HepG2 (cell line): Measurements from ENCODE around the gene RBM26. TPM values are rescaled to one million over a fixed set of nuclear protein-coding genes. Genes with fewer than 3 reads are reported as not detected.

ENCODE experiments used
- ATAC-seq: fragments of 200-7000 bp; cut with Tn5 transposase; 3 replicates; pipeline ENCODE4 v1.9.1; 2020; ENCODE audit warnings: mild to moderate bottlenecking, moderate library complexity
- BruUV-seq: library from RNA; stranded (reverse); fragments of 400-500 nt; replicated peaks from 2 replicates; lab custom pipeline; 2021; lab: Mats Ljungman, UMichigan
- CTCF ChIA-PET: fragments of 300-600 bp; formaldehyde crosslinking; extraction: SDS; loops from one replicate; lab custom pipeline; 2021; ENCODE audit warnings: low total read pairs, inconsistent platforms, low intra/inter-chr PET ratio; lab: Yijun Ruan, JAX
- POLR2A ChIA-PET: fragments of 350-600 bp; sonication (Branson Sonifier 250); formaldehyde crosslinking; loops from one replicate; lab custom pipeline; 2020; ENCODE audit warnings: antibody characterized with exemption, inconsistent platforms; lab: Yijun Ruan, JAX
- DNase-seq: peaks from one replicate; pipeline ENCODE4 v3.0.0-alpha.2; 2015; ENCODE audit warnings: low spot score
- FAIRE-seq: peaks from 3 replicates; lab custom pipeline; 2011; peaks lifted over from hg19 to GRCh38; lab: Jason Lieb, UNC
- H2AFZ ChIP-seq: one replicate; pipeline ENCODE4 v1.6.1; 2011; ENCODE audit warnings: low read length, inconsistent platforms
- H3K27ac ChIP-seq: fragments of 300-600 bp; 3 replicates; pipeline ENCODE4 v1.8.0; 2011; ENCODE audit warnings: mixed run types, mild to moderate bottlenecking, mixed read lengths, low read length, inconsistent platforms; ENCODE audit not compliant: insufficient read depth; ENCODE audit errors: extremely low read length
- H3K27me3 ChIP-seq, 2 experiments: fragments of 200-600 bp in 1 of 2; 2 replicates in 1 of 2; 3 replicates in 1 of 2; pipeline versions ENCODE4 v1.6.0 to v1.8.0; 2011; ENCODE audit warnings: low read length in 2 of 2, mild to moderate bottlenecking in 2 of 2, moderate library complexity in 2 of 2, inconsistent platforms in 1 of 2; ENCODE audit not compliant: insufficient read depth in 2 of 2, control insufficient read depth in 1 of 2
- H3K36me3 ChIP-seq, 2 experiments: fragments of 200-600 bp in 1 of 2; replicated peaks in 1 of 2; 2 replicates in 1 of 2; 3 replicates in 1 of 2; pipeline versions ENCODE4 v1.5.1 to v1.8.0; 2011; ENCODE audit warnings: low read length in 2 of 2, inconsistent platforms in 1 of 2; ENCODE audit not compliant: insufficient read depth in 2 of 2, control insufficient read depth in 1 of 2
- H3K4me1 ChIP-seq: 2 replicates; pipeline ENCODE4 v1.5.1; 2012; ENCODE audit warnings: low read length, inconsistent platforms; ENCODE audit not compliant: insufficient read depth
- H3K4me2 ChIP-seq: 2 replicates; pipeline ENCODE4 v1.6.0; 2011; ENCODE audit warnings: low read depth, low read length, inconsistent platforms
- H3K4me3 ChIP-seq, 3 experiments: fragments of 200-600 bp in 1 of 3; sonication (generic), shearing (Covaris generic) in 1 of 3; replicated peaks in 1 of 3; 2 replicates each; pipeline ENCODE4 v1.5.1; 2011 to 2016; ENCODE audit warnings: low read length in 3 of 3, inconsistent platforms in 2 of 3, low read depth in 2 of 3, mild to moderate bottlenecking in 2 of 3, control low read depth in 1 of 3, mixed read lengths in 1 of 3; ENCODE audit not compliant: insufficient read depth in 1 of 3
- H3K79me2 ChIP-seq: one replicate; pipeline ENCODE4 v1.6.1; 2011; ENCODE audit warnings: low read length, inconsistent platforms; ENCODE audit not compliant: insufficient read depth
- H3K9ac ChIP-seq: 2 replicates; pipeline ENCODE4 v1.6.0; 2011; ENCODE audit warnings: mild to moderate bottlenecking, low read depth, low read length, inconsistent platforms; ENCODE audit not compliant: insufficient read depth
- H3K9me3 ChIP-seq: 2 replicates; pipeline ENCODE4 v1.5.1; 2012; ENCODE audit warnings: mild to moderate bottlenecking, low read length
- H4K20me1 ChIP-seq: 2 replicates; pipeline ENCODE4 v1.6.0; 2011; ENCODE audit warnings: inconsistent platforms, mild to moderate bottlenecking, low read length, moderate library complexity; ENCODE audit not compliant: insufficient read depth
- DMAP1 ChIP-seq: IDR thresholded peaks from 2 replicates; pipeline ENCODE4 v1.6.1; 2016
- HNRNPH1 ChIP-seq: fragments of 200-400 bp; formaldehyde crosslinking; optimal IDR thresholded peaks from 2 replicates; pipeline ENCODE3; 2017; ENCODE audit warnings: mild to moderate bottlenecking, low read depth, low read length
- HOXD1 ChIP-seq: sonication (generic); formaldehyde crosslinking; IDR thresholded peaks from 2 replicates; pipeline ENCODE4 v1.5.0; 2020; ENCODE audit warnings: missing genetic modification reagents
- POLR2G ChIP-seq: fragments of 200-400 bp; formaldehyde crosslinking; IDR thresholded peaks from 2 replicates; pipeline ENCODE4 v1.6.1; 2018; ENCODE audit warnings: mild to moderate bottlenecking, low read depth, low read length, moderate library complexity
- ZBTB8A ChIP-seq: sonication (generic); formaldehyde crosslinking; IDR thresholded peaks from 2 replicates; pipeline ENCODE4 v1.4.0; 2020; ENCODE audit warnings: mild to moderate bottlenecking, low read depth, missing genetic modification reagents, borderline replicate concordance
- ZNF33A ChIP-seq: sonication (generic); formaldehyde crosslinking; IDR thresholded peaks from 2 replicates; pipeline ENCODE4 v1.5.1; 2020; ENCODE audit warnings: missing genetic modification reagents, mild to moderate bottlenecking, moderate library complexity, borderline replicate concordance
- ZNF549 ChIP-seq: sonication (generic); formaldehyde crosslinking; IDR thresholded peaks from 2 replicates; pipeline ENCODE4 v1.5.0; 2020; ENCODE audit warnings: missing genetic modification reagents
- ZNF572 ChIP-seq: sonication (generic); formaldehyde crosslinking; IDR thresholded peaks from 2 replicates; pipeline ENCODE4 v1.5.1; 2020; ENCODE audit warnings: mild to moderate bottlenecking, missing genetic modification reagents
- ZNF580 ChIP-seq: IDR thresholded peaks from 2 replicates; pipeline ENCODE4 v1.6.1; 2016; ENCODE audit warnings: low read depth, borderline replicate concordance
- ZNF709 ChIP-seq: sonication (generic); formaldehyde crosslinking; IDR thresholded peaks from 2 replicates; pipeline ENCODE4 v1.5.0; 2020; ENCODE audit warnings: mild to moderate bottlenecking, missing genetic modification reagents
- ZSCAN9 ChIP-seq: IDR thresholded peaks from 2 replicates; pipeline ENCODE4 v1.6.1; 2016; ENCODE audit warnings: borderline replicate concordance
- WGBS: methylation state at CpG from one replicate; pipeline ENCODE4 v1.1.6; 2017; ENCODE audit warnings: low lambda C conversion rate; 5-methylcytosine and 5-hydroxymethylcytosine counted together
- in situ Hi-C: cut with HindIII; loops from 2 replicates; pipeline ENCODE4 v1.10.0; 2017; ENCODE audit warnings: low pct_unique_long_range_greater_than_20kb; ENCODE audit not compliant: extremely low pct_ligation_motif_present
- intact Hi-C: fragments of 100-400 bp; cut with micrococcal nuclease; formaldehyde crosslinking; loops from one replicate; pipeline ENCODE4 v1.10.0; 2022; ENCODE audit not compliant: unreplicated experiment
- polyA plus RNA-seq, 8 experiments: library from polyadenylated mRNA; depleted of rRNA in 3 of 8; stranded (reverse) in 7 of 8; unstranded in 1 of 8; fragments of >200 nt; fragmentation: Illumina TruSeq in 4 of 8; extraction: Trizol in 4 of 8; gene quantifications; 2 replicates each; pipeline versions ENCODE4 v1.2.1 to v1.2.3, GENCODE V29; 2011 to 2016; ENCODE audit warnings: low read depth in 4 of 8, missing spikeins in 1 of 8, mixed read lengths in 1 of 8; ENCODE audit not compliant: insufficient read depth in 1 of 8
- total RNA-seq, 5 experiments: library from RNA; depleted of rRNA; stranded (reverse); fragments of >200 nt; fragmentation: Illumina TruSeq; extraction: Trizol; gene quantifications; 2 replicates each; pipeline ENCODE4 v1.2.3, GENCODE V29; 2016; ENCODE audit warnings: low read depth in 1 of 5
- TF ChIP-seq, protein P1 (sequence below): IDR thresholded peaks from 2 replicates; pipeline ENCODE4 v1.6.1; 2016; ENCODE audit warnings: low read depth, control low read depth

RBM26 gene
- total and polyA plus RNA-seq, 2 of the 13 experiments (the other 11 are each of a cell fraction or from before 2014, with no cell fraction given) = 19.4 to 34.4 TPM

- peaks cover 27% of the 10 kb centered on the region for H3K4me1 ChIP-seq
- WGBS = 92% methylated on average over 4 of the region's 4 CpGs
- no peaks in the 10 kb centered on the region for H3K9me3 ChIP-seq
- no peak for ATAC-seq
- DNase-seq = no peak
- peaks cover 0 to 1% of the 10 kb centered on the region in 2 experiments; a peak in 1 of 5 replicates for H3K36me3 ChIP-seq
- H3K27me3 ChIP-seq = no peaks in the 10 kb centered on the region
- no peak overlapping the region for H3K4me2 ChIP-seq
- peaks cover 92% of the 10 kb centered on the region for H3K79me2 ChIP-seq
- no peak for FAIRE-seq
- intact Hi-C loops (no loop called here), in situ Hi-C loops (no loop called here)
- POLR2A ChIA-PET = no interaction called here
- no peak overlapping the region for H2AFZ ChIP-seq
- no peak overlapping the region for H3K4me3 ChIP-seq
- BruUV-seq = no TSS peak
- TF ChIP-seq HNRNPH1 (no peak), ZNF549 (no peak), POLR2G (no peak), ZBTB8A (CRISPR knock-in tag) (no peak), DMAP1 (no peak), ZSCAN9 (CRISPR knock-in tag) (no peak), ZNF580 (no peak)
- peaks cover 39% of the 10 kb centered on the region for H4K20me1 ChIP-seq
- CTCF ChIA-PET = no interaction called here
- no peak overlapping the region for H3K27ac ChIP-seq
- H3K9ac ChIP-seq = no peak overlapping the region
Measured at GRCh38 chr13:79387853-79388252, 18.2 kb downstream of the RBM26 start.

- peaks cover 18% of the 10 kb centered on the region for H3K4me1 ChIP-seq
- no peak for FAIRE-seq
- no peaks in the 10 kb centered on the region for H3K9me3 ChIP-seq
- no peak overlapping the region for H3K4me2 ChIP-seq
- intact Hi-C loops = no loop called here
- H3K36me3 ChIP-seq = peaks cover 0 to 1% of the 10 kb centered on the region in 2 experiments; a peak in 1 of 5 replicates
- no TSS peak for BruUV-seq
- no peak overlapping the region for H3K4me3 ChIP-seq
- POLR2A ChIA-PET = no interaction called here
- DNase-seq = no peak
- no peak overlapping the region for H3K9ac ChIP-seq
- in situ Hi-C loops = no loop called here
- no peak for ATAC-seq
- peaks cover 32% of the 10 kb centered on the region; the same call in 1 of the 2 replicates for H4K20me1 ChIP-seq
- no peak overlapping the region for H2AFZ ChIP-seq
- H3K27me3 ChIP-seq = no peaks in the 10 kb centered on the region
- peaks cover 99% of the 10 kb centered on the region for H3K79me2 ChIP-seq
- WGBS = 93% methylated on average over 1 of the region's 1 CpG
- TF ChIP-seq HOXD1 (no peak), ZNF572 (CRISPR knock-in tag) (no peak), ZNF709 (CRISPR knock-in tag) (no peak), ZNF33A (CRISPR knock-in tag) (no peak)
- TF ChIP-seq, protein P1, sequence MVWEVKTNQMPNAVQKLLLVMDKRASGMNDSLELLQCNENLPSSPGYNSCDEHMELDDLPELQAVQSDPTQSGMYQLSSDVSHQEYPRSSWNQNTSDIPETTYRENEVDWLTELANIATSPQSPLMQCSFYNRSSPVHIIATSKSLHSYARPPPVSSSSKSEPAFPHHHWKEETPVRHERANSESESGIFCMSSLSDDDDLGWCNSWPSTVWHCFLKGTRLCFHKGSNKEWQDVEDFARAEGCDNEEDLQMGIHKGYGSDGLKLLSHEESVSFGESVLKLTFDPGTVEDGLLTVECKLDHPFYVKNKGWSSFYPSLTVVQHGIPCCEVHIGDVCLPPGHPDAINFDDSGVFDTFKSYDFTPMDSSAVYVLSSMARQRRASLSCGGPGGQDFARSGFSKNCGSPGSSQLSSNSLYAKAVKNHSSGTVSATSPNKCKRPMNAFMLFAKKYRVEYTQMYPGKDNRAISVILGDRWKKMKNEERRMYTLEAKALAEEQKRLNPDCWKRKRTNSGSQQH (CRISPR knock-in tag) = no peak
- CTCF ChIA-PET = no interaction called here
- H3K27ac ChIP-seq = no peak overlapping the region
Measured at GRCh38 chr13:79386125-79386826, 19.8 kb downstream of the RBM26 start.
